Measurements from ENCODE around the gene COG4. TPM values are rescaled to one million over a fixed set of nuclear protein-coding genes. Genes with fewer than 3 reads are reported as not detected.

The COG4 gene
- total RNA-seq, 1 experiment from 2014 or later, result 35.5 TPM

GRCh38 chr16:70556063-70556462 lies 32.7 kb upstream of the COG4 start:
- no peaks in the 10 kb centered on the region for H3F3A ChIP-seq (ENCODE audit: low read length, unreplicated experiment)
- no TSS peak for BruUV-seq (replicated peaks)
- no peak overlapping the region for H3K4me2 ChIP-seq (ENCODE audit: low read length)
- peaks cover 16% of the 10 kb centered on the region; the same call in 1 of the 2 replicates for H3K79me2 ChIP-seq (ENCODE audit: low read length)
- no peaks in the 10 kb centered on the region for H3K27me3 ChIP-seq (ENCODE audit: low read length)
- H3K4me1 ChIP-seq (ENCODE audit: insufficient read depth, low read length), result no peaks in the 10 kb centered on the region
- no peak overlapping the region for H3K27ac ChIP-seq (ENCODE audit: low read length)
- DNase-seq, result no peak
- intact Hi-C loops (cut with micrococcal nuclease), result no loop called here
- no peaks in the 10 kb centered on the region for H3K9me3 ChIP-seq (ENCODE audit: low read length)
- peaks cover 74% of the 10 kb centered on the region for H3K36me3 ChIP-seq (ENCODE audit: low read depth, low read length)
- no peak overlapping the region for H2AFZ ChIP-seq (ENCODE audit: low read length)
- ChIA-PET POLR2A (ENCODE audit: unreplicated experiment) (no interaction called here), CTCF (no interaction called here)
- H4K20me1 ChIP-seq (ENCODE audit: low read length), result no peaks in the 10 kb centered on the region; the same call in 1 of the 2 replicates
- no peak overlapping the region for H3K4me3 ChIP-seq (ENCODE audit: low read length)
- H3K9ac ChIP-seq (ENCODE audit: low read length), result no peak overlapping the region
- TF ChIP-seq EZH2 (IDR thresholded peaks at IDR 0.05; ENCODE audit: low read length, unreplicated experiment) (no peak), CTCF (conservative IDR thresholded peaks at IDR 0.05; ENCODE audit: low read depth, low read length) (no peak), EZH2phosphoT487 (IDR thresholded peaks at IDR 0.05; ENCODE audit: borderline replicate concordance, low read length) (no peak)
- H3K9me2 ChIP-seq (replicated peaks; ENCODE audit: low read length), result no peaks in the 10 kb centered on the region
- ATAC-seq, result no peak

GRCh38 chr16:70553645-70554044 lies 30.3 kb upstream of the COG4 start:
- H3K36me3 ChIP-seq (ENCODE audit: low read depth, low read length), result peaks cover 81% of the 10 kb centered on the region
- POLR2A ChIA-PET (ENCODE audit: unreplicated experiment), result interaction anchor here (0.6 to 0.7 kb wide), 2 partner anchors 28 to 159 kb away, joined by 3 to 5 read pairs; no protein-coding TSS in a partner anchor
- no TSS peak for BruUV-seq (replicated peaks)

More at GRCh38 chr16:70553645-70554044, 30.3 kb upstream of the COG4 start:
- Histone ChIP-seq H3K9ac (ENCODE audit: low read length) (no peak overlapping the region), H3K4me3 (ENCODE audit: low read length) (no peak overlapping the region), H3K4me2 (ENCODE audit: low read length) (no peak overlapping the region), H4K20me1 (ENCODE audit: low read length) (no peaks in the 10 kb centered on the region), H3K4me1 (ENCODE audit: insufficient read depth, low read length) (no peaks in the 10 kb centered on the region), H3K9me2 (replicated peaks; ENCODE audit: low read length) (no peaks in the 10 kb centered on the region), H3K9me3 (ENCODE audit: low read length) (no peaks in the 10 kb centered on the region), H3K79me2 (ENCODE audit: low read length) (peaks cover 19% of the 10 kb centered on the region; the same call in 1 of the 2 replicates), H2AFZ (ENCODE audit: low read length) (no peak overlapping the region), H3F3A (ENCODE audit: low read length, unreplicated experiment) (no peaks in the 10 kb centered on the region), H3K27me3 (ENCODE audit: low read length) (no peaks in the 10 kb centered on the region), H3K27ac (ENCODE audit: low read length) (no peak overlapping the region)
- DNase-seq (no peak), ATAC-seq (peak; percentile 29)
- intact Hi-C loops (cut with micrococcal nuclease), result no loop called here
- CTCF ChIA-PET, result no interaction called here
- TF ChIP-seq EZH2phosphoT487 (IDR thresholded peaks at IDR 0.05; ENCODE audit: borderline replicate concordance, low read length) (no peak), EZH2 (IDR thresholded peaks at IDR 0.05; ENCODE audit: low read length, unreplicated experiment) (no peak), CTCF (conservative IDR thresholded peaks at IDR 0.05; ENCODE audit: low read depth, low read length) (no peak)
